Stimulated activated CD4-positive, alpha-beta T cell treated with anti-CD3 and anti-CD28 coated beads, Interleukin-1b, Interleukin-23, amount 100 ng/mL, for 48 hours (primary cell): ENCODE results near the gene GOLGA5.
"Not testable (repeated sequence)": the region's sequence is repeated elsewhere in the genome, so short reads cannot be mapped to it uniquely, and the experiment has no call there.

Experiments
- DNase-seq: peaks from one replicate; pipeline ENCODE4 v3.0.0-alpha.2; 2020

The GOLGA5 gene

DNA sequence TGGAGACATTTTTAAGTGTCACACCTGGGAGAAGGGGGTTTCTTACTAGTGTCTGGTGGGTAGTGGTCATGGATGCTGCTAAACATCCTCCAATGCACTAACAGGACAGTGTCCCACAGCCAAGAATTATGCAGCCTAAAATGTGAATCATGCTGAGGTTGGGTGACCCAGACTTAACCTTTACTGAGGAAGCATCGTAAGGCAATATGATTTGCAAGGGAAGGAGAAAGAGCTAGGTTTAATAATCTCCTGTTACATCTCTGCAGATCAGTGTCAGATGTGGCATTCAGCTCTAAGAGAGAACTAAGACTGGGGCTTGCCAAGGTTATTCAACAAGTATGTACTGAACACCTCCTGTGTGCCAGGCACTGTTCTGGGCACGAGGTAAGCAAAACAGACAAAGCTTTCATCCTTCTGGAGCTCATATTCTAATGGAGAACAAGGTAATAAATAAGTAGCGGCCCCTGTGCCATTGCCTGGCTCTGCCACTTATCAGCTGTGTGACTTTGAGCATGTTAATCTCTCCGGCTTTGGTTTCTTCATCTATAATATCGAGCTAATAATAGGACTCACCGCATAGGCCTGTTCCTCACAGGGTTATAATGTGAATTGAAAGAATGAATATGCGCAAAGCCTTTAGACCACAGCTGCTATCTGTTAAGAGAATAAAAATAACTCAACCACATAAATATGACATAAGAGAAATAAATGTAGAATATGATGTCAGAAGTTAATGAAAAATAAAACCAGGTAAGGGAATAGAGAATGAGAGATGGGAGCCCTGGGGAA lies 13.5 kb upstream of the GOLGA5 start:
- no peak for DNase-seq

DNA sequence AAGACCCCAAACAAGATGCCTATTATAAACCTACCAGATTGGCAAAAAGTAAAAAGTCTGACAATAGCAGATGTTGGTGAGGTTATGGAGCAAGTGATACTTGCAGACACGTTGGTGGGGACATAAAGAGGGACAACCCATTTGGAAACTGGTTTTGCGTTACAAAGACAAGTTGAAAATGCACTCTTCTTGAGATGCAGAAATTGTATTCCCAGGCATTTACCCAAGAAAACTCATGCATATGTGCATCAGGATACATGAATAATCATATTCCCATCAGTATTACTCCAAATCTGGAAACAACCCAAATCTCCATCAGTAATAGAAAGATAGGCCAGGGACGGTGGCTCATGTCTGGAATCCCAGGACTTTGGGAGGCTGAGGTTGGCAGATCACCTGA lies 12.8 kb upstream of the GOLGA5 start:
- DNase-seq = no peak

- DNase-seq = no peak
These were observed 10.2 kb upstream of the GOLGA5 start for GRCh38 chr14:92783813-92784431.

DNA sequence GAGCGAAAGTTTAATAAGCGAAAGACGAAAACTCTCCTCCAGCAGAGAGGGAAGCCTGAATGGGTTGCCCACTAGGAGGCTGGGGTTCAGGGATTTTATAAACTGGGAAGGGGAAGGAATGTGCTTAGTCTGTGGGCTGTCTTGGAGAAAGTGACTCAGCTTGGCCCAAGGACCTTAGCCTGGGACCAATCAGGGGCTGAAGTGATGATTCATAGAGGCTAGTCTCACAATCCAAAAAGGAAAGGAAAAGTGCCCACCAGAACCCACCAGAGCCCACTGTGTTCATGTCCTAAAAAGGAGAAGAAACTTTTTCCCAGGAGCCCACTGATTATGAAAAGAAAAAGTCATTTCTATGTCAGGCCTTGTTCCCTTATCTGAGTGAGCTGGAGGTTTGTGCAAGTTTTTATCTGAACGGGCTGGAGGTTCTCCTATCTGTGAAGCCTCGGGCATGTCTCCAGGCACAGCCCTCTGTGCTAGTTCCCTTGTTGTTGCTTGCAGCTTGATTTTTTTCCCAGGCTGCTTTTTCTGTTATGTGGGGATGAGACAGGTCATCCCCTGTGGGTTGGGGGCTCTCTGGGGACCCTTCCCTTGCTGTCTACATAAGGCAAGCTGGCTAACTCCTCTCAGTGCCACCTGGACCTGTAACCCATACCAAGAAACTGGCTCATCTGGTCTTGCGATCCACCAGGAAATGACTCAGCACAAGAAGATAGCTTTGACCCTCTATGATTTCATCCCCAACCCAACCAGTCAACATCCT lies 8.3 kb upstream of the GOLGA5 start:
- DNase-seq = no peak

GRCh38 chr14:92786427-92786756 lies 7.7 kb upstream of the GOLGA5 start:
- no peak for DNase-seq

- DNase-seq = no peak
These were observed 6.6 kb upstream of the GOLGA5 start for GRCh38 chr14:92787554-92787953.

DNA sequence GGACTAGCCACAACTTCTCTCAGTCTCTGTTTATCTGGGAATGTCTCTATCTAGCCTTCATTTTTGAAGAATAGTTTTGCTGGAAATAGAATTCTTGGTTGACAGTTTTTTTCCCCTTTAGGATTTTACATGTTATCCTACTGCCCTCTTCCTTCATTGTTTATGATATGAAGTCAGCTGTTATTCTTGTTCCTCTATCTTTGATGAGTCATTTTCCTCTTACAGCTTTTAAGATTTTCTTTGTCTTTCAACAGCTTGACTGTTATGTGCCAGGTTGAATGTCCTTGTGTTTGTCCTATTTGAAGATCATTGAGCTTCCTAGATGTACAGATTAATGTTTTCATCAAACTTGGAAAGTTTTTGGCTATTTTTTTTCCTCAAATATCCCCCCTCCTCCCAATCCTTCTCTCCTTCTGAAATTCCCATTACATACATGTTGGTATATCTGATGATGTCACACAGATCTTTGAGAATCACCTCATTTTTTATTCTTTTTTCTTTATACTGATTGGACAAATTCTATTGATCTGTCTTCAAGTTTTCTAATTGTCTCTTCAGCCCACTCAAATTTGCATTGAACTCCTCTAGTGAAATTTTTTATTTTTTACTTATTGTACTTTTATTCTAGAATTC lies 4.5 kb upstream of the GOLGA5 start:
- DNase-seq = no peak

GRCh38 chr14:92792885-92793284 lies 1.2 kb upstream of the GOLGA5 start:
- no peak for DNase-seq

- DNase-seq = no peak
These were observed 439 bp downstream of the GOLGA5 start for GRCh38 chr14:92794547-92794941.

DNA sequence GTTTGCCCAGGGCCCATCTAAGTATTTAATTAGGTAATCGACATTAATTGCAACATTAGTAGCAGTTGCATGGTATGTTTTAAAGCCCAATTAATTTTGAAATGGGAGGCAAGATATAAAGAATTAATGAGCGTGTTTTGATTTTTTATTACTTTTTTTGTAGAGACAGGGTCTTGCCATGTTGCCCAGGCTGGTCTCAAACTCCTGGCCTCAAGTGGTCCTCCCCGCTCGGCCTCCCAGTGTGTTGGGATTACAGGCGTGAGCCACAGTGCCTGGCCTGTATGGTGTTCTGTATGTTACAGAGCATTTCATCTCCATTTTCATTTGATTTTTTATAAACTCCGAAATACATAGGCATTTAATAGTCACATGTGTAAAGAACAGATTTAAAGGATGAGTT lies 856 bp downstream of the GOLGA5 start:
- DNase-seq = no peak

DNA sequence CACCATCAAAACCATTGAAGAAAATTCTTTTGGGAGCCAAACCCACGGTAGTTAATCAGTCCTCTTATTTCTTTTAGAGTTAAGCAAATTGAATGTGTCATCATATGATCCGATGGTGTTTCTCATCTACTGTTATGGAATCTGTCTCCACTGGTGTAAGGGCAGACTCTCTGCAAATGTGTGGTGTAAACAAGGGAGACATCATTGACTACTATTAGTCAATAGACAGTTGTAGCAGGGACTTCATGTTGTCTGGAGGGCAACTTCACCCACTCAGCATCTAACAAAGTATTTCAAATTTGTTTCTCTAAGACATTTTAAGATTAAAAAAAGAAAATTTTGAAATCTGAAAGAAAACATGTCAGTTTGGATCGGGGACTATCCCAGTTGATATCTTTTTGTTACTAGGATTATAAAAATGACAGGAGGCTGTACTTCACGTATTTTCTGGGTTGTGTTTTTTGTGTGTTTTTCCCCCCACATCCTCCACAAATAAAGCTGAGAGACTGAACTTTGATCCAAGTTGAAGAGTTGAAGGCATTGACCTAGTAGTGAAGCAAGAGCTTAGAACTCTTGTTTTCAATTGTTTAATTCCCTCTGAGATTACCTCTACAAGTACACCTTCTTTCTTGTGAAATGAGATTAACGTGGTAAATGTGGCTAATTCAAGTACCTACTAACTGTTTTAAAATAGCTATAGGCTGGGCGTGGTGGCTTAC lies 4.0 kb downstream of the GOLGA5 start:
- DNase-seq = no peak

DNA sequence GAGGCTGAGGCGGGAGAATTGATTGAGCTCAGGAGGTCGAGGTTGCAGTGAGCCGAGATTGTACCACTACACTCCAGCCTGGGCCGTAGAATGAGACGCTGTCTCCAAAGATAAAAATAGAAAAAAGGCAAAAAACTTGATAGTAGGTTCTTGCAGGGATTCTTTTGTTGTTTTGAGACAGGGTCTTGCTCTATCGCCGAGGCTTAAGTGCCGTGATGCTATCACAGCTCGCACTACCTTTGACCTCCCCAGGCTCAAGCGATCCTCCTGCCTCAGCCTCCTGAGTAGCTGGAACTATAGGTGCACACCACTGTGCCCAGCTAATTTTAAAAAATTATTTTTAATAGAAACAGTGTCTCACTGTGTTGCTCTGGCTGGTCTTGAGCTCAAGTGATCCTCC lies 4.7 kb downstream of the GOLGA5 start:
- no peak for DNase-seq

DNA sequence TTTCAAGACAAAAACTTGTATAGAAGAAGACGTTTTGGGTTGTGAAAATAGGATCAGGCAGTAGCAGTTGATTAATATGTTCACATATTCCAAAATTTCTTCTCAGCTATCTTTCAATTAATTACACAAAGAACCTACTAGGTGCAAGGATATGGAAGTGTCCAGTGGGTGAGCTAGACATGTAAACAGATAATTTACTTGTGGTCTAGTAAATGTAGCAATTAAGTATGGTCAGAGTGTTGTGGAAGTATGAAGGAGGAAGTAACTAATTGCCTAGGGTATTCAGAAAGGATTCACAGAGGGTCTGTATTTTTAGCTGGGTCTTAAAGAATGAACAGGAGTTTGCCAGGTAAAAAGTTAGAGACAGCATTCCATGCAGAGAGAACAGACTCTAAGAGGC lies 5.9 kb downstream of the GOLGA5 start:
- DNase-seq = no peak

GRCh38 chr14:92800525-92800924 lies 6.4 kb downstream of the GOLGA5 start:
- DNase-seq = no peak

- no peak for DNase-seq
These were observed 7.8 kb downstream of the GOLGA5 start for GRCh38 chr14:92801917-92802316.

GRCh38 chr14:92802678-92803077 lies 8.6 kb downstream of the GOLGA5 start:
- DNase-seq = no peak

DNA sequence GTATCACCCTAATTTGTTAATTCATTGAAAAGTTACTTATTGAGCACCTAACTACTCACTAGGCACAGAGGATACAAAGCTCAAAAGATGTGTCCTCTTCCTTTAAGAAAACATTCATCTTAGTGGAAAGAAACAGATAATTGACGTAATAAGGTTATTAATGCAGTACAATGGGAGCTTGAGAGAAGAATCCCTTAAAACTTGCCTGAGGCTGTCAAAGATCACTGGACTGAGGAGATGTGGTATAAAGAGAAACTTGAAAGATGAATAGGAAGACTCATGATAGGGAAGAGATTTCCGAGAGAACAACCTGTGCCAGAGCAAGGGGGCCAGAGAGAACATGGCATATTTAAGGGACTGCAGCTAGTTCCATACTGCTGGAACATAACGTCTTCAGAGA lies 19.1 kb downstream of the GOLGA5 start:
- DNase-seq = no peak

DNA sequence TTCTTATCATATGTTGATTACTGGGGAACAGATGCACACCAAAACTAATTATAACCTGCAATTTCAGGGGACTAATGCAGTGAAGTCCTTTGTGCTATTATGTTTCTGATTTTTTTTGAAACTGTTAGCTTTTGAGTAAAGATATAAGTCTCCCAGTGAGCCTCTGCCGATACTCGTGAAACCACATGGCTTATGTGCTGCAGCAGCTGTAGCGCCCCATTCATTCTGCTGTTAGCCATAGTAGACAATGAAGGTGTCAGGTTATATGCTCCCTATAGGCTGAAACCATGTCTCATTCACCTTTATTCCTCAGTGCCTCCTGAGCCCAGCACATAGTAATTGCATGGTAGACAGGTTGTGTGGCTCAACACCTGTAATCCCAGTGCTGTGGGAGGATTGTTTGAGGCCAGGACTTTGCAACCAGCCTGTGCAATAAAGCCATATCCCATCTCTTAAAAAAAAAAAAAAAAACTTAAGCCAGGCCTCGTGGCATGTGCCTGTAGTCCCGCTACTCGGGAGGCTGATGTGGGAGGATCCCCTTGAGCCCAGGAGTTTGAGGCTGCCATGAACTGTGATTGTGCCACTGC lies 25.0 kb downstream of the GOLGA5 start:
- no peak for DNase-seq

- not testable (repeated sequence) for DNase-seq
These were observed 25.8 kb downstream of the GOLGA5 start for GRCh38 chr14:92819680-92820535.

- DNase-seq = not testable (repeated sequence)
These were observed 26.4 kb downstream of the GOLGA5 start for GRCh38 chr14:92820536-92820840.

- no peak for DNase-seq
These were observed 36.8 kb downstream of the GOLGA5 start for GRCh38 chr14:92830902-92831301.
